A549 (cell line): ENCODE measurements around the gene BEST4.

Experiments used
- CBX8 ChIP-seq: fragments of 200-600 bp; sonication (generic); IDR thresholded peaks from 2 replicates; pipeline ENCODE4 v1.6.1; 2016
- CTCF ChIP-seq: fragments of >200 bp; sonication (Bioruptor Twin); formaldehyde crosslinking; IDR thresholded peaks from 3 replicates; pipeline ENCODE4 v1.5.1; 2016
- ELK1 ChIP-seq: fragments of 150-350 bp; IDR thresholded peaks from 2 replicates; pipeline ENCODE4 v1.6.1; 2014; ENCODE audit warnings: low read depth, mild to moderate bottlenecking, low read length
- JUNB ChIP-seq: fragments of >200 bp; sonication (Bioruptor Twin); formaldehyde crosslinking; IDR thresholded peaks from 2 replicates; pipeline ENCODE4 v1.6.1; 2016
- MYC ChIP-seq: IDR thresholded peaks from 2 replicates; pipeline ENCODE4 v1.6.1; 2012; ENCODE audit warnings: mild to moderate bottlenecking, inconsistent platforms, low read length, improper control_type of control experiment, borderline replicate concordance
- POLR2AphosphoS2 ChIP-seq: conservative IDR thresholded peaks from 2 replicates; pipeline ENCODE4 v1.6.1; 2012; ENCODE audit warnings: low read length, improper control_type of control experiment, inconsistent platforms
- RARB ChIP-seq: fragments of 250-450 bp; sonication (Bioruptor Pico); IDR thresholded peaks from 2 replicates; pipeline ENCODE4 v1.8.0; 2021; ENCODE audit warnings: mild to moderate bottlenecking, moderate library complexity
- RFX5 ChIP-seq: fragments of 450-650 bp; IDR thresholded peaks from 2 replicates; pipeline ENCODE4 v1.7.1; 2014; ENCODE audit warnings: antibody characterized with exemption, mild to moderate bottlenecking, moderate library complexity
- SMC3 ChIP-seq: fragments of >200 bp; sonication (Bioruptor Twin); formaldehyde crosslinking; IDR thresholded peaks from 3 replicates; pipeline ENCODE4 v1.6.1; 2018; ENCODE audit warnings: inconsistent platforms
- USF2 ChIP-seq: fragments of 450-650 bp; IDR thresholded peaks from 2 replicates; pipeline ENCODE4 v1.6.1; 2014; ENCODE audit warnings: antibody characterized with exemption

- TF ChIP-seq CTCF: no peak; the same call in 2 of the 3 replicates
- TF ChIP-seq USF2: no peak
- peak; percentile 97 for TF ChIP-seq POLR2AphosphoS2
- TF ChIP-seq CBX8: no peak
- TF ChIP-seq JUNB: no peak
- TF ChIP-seq MYC: no peak
- peak; percentile 98 for TF ChIP-seq RARB (CRISPR knock-in tag)
- TF ChIP-seq SMC3: no peak
- no peak; the same call in 1 of the 2 replicates for TF ChIP-seq RFX5
- no peak for TF ChIP-seq ELK1
Observed at GRCh38 chr1:44819608-44820327, 31.8 kb upstream of the BEST4 start.
